CD4-positive, alpha-beta T cell treated with Interleukin-10 for 1 hour (primary cell): ENCODE data around the gene ADI1.
"Not testable (repeated sequence)": the region's sequence is repeated elsewhere in the genome, so short reads cannot be mapped to it uniquely, and the experiment has no call there.

Experiments
- DNase-seq: peaks from one replicate; pipeline ENCODE4 v3.0.0-alpha.2; 2020

Gene ADI1

DNA sequence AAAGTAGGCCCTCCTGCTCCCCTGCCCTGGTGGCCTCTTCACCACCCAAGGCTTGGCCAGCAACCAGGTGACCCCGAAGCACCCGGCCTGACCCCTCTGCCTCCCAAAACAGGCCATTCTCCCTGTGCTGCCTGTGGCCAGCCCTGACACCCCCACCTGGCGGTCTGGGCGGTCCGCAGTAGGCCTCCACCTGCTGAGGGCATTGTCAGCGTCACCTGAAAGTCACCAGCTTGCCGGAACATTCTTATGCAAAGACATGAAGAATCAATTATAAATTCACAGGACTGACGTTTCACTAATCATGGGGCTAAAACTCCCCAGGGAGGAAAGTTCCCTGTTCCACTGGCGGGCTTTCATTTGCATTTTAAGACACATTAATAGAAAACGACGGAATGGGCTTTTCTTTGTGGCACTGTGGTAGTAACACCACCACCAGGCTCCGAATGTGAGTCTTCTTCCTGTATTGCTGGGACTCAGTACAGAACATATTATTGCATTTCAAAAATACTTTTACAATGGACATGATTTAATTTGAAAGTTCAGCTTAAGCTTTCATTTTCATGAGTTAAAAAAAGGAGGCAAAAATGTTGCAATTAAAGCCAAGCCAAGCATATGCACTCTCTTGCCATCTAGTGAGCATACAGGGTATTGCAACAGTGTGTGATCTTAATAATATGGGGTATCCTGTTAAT, 57.4 kb downstream of the ADI1 start:
- peak; percentile 65 for DNase-seq

GRCh38 chr2:3460831-3461800, 58.2 kb downstream of the ADI1 start:
- no peak for DNase-seq

- no peak for DNase-seq
Measured at GRCh38 chr2:3460156-3460555, 59.2 kb downstream of the ADI1 start.

- no peak for DNase-seq
Measured at GRCh38 chr2:3459185-3460015, 59.9 kb downstream of the ADI1 start.

DNA sequence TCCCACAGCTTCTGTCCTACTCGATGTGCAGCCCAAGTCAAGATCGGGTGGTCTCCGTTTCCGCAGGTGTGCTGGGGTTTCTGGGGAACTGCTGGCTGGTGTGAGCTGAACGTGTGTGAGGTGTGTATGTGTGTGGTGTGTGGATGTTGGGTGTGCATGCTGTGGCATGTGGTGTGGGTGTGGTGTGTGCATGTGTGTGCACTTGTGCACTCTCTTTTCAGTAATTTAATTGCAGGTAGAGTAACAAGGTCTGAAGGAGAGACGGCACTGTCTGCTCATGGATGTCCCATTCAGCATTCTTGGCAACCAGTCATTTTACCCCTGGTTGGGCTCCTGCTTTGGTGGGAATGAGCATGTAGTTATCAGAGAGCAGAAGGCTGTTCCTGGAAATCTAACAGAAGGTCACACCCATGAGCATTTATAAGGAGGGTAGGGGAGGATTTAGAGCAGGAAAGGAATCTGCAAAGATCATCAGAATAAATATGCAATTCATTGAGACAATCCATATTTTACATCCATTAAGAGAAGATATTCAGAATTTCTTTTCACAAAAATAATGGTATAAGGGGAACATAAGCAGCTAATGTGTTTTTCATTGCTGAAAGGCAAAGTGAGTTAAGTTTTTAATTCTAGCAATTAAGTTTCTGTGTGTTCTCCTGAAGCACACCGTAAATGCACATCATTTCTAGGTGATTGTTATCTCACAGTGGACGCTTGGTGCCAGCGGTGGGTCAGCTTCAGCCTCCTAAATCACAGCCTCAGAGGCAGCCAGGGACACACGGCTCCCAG, 60.7 kb downstream of the ADI1 start:
- no peak for DNase-seq

GRCh38 chr2:3457524-3458395, 61.6 kb downstream of the ADI1 start:
- no peak for DNase-seq

GRCh38 chr2:3456125-3456524, 63.2 kb downstream of the ADI1 start:
- no peak for DNase-seq

DNA sequence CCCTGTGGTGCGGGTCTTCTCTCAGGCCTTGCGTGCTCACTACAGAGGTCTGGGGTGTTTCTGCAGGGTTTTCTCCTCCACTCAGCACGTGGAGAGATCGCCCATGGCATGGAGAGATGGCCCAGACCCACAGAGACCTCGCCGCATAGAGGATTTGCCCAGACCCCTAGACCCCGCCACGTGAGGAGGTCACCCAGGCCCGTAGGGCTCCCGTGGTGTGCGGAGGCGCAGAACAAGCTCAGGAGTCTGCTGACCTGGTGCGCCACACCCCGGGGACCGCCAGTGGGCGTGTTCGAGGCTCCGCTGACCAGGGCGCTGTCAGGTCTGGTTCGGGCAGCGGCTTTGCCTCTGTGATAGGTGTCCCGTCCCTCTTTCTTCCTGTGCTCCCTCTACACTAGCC, 64.5 kb downstream of the ADI1 start:
- DNase-seq = no peak

DNA sequence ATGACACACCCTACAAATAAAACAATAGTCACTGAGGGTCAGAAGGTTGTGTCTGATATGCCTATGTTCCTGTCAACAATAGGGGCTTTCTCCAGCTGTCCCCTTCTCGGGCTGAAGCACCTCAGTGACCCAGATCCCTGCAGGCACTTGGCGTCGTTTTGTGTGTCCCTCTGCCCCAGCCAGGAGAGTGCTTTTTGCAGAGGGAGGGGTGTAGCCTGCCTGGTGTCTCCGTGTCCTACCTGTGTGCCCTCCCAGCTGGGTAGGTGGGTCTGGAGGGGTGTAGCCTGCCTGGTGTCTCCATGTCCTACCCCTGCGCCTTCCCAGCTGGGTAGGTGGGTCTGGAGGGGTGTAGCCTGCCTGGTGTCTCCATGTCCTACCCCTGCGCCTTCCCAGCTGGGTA, 65.3 kb downstream of the ADI1 start:
- not testable (repeated sequence) for DNase-seq

- DNase-seq = no peak
Measured at GRCh38 chr2:3453190-3453999, 65.9 kb downstream of the ADI1 start.

DNA sequence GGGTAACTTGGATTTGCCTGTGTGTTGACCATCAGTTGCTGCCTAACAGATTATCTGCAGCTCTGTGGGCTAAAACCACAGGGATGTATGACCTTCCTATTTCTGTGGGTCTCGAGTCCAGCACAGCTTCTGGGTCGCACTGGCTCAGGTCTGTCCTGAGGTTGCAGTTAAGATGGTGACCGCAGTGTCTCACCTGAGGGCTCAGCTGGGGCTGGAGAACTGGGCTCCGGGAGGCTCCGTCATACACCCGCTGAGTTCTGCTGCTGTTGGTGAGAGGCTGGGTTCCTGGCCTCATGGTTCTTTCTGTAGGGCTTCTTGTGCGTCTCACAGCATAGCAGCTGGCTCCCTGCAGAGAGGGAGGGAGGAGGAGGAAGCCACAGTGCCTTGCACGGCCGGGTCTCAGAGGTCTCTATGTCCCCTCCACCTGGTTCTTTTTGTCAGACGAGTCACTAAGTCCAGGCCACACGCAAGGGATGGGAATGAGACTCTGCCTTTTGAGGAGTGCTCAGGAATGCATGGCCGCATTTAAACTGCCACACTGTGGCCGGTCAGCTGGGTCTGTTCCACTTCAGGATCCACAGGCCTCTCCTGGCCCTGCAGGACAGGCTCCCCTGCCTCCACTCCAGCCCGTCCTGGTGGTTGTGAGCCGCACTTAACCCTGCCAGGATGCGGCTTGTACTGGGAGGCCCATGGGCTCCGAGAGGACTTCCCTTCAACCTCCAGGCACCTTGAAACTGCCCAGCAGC, 67.2 kb downstream of the ADI1 start:
- DNase-seq = no peak

DNA sequence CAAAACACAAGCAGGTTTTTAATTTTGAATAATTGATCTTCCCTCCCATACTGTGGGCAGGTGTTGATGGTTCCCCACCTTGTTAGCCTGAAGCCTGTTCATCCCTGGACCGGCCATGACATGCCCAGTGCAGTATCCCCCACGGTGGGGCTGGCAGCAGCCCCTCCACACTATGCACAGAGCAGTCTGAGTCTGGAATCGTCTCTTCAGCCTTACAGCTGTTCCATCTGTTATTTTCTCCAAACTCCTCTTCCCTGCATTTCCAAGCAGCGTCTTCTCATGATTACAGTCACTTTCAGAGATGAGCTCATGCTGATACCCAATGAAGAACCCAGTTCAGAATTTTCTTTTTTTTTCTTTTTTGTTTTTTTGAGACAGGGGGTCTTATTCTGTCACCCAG, 68.2 kb downstream of the ADI1 start:
- no peak for DNase-seq

- DNase-seq = no peak
Measured at GRCh38 chr2:3450385-3451010, 68.8 kb downstream of the ADI1 start.

DNA sequence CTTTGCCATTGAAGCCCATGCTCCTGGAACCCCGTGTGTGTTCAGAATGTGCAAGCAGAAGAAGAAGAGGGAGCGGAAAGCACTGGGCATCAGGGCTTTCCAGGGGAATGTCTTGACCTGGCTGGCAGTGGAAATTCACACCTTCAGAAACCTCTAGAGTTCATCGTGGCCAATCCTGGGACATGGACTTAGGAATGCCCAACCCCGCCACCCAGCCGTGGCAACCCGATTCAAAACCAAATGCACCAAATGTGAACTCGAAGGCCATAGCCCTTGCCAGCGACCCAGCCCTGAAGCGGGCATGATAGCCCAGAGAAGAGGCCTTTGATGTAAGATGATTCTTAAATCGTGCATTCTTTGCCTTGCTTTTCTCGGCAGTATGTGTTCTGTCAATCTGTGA, 69.4 kb downstream of the ADI1 start:
- no peak for DNase-seq

DNA sequence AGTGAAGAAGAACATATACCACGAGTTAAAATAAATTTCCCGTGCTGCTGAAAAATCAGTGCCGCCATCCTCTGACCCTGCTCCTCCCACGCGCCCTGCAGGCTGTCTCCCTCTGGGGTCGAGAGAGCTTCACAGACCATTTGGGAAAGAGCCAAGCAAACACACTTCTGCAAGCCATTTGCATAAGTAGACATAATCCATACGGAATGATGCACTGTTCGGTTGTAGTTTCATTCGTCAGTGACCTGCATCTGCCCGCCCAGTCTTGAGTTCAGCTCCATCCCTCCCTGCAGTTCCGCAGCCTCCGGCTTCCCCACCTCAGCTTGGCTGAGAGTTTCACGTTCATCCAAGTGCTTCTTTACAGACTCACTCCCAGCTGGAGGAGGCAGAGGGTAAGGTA, 70.2 kb downstream of the ADI1 start:
- no peak for DNase-seq

- DNase-seq = not testable (repeated sequence)
Measured at GRCh38 chr2:3448441-3448911, 70.9 kb downstream of the ADI1 start.

DNA sequence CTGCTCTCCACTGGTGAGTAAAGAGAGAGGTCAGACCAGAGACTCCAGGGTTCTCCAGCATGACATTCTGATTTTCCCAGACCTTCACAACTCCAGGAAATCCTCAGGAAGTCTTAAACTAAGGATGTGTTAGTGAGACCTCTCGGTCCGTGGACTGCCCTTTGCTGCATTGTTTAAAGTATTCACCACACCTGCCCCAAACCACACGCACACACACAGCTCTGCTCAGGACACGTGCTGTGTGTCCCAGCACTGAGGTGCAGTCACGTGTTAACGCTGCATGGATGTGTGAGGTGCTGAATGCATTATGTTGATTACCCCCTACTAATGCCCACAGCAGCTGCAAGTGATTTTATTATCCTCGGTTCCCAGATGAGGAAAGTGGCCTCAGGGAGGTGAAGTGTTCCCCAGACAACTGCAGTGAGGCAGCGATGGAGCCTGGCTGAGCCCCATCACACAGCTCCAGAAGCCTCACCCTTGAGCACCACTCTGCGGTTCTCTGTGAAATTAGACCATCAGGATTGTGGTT, 71.5 kb downstream of the ADI1 start:
- no peak for DNase-seq
